Left colon (tissue), 2 donors: ENCODE data around the gene SERPINB6. TPM values are rescaled to one million over a fixed set of nuclear protein-coding genes. Genes with fewer than 3 reads are reported as not detected.

Experiments
- ATAC-seq: fragments of 200-7000 bp; cut with Tn5 transposase; one replicate; pipeline ENCODE4 v1.9.1; 2020; ENCODE audit warnings: mild to moderate bottlenecking, moderate library complexity
- DNase-seq, 2 donors: peaks; one replicate each; pipeline ENCODE4 v3.0.0-alpha.2; 2020
- intact Hi-C, 2 donors: fragments of 100-400 bp; cut with DNase I in 1 of 2; cut with micrococcal nuclease in 1 of 2; formaldehyde crosslinking; loops; one replicate each; pipeline versions ENCODE4 v1.11.2 to v1.14.0; 2022; cut with DNase I, micrococcal nuclease
- total RNA-seq, 2 donors: library from RNA; stranded (reverse); fragmentation: NEBNext Ultra II Directional; extraction: Animal tissue kit (Norgen Biotek cat#: 25700); gene quantifications; one replicate each; pipeline ENCODE4 v1.2.1, GENCODE V29; 2021
- donor health status: DM: no; HTN: no; CAD: no.
- donor health status: DM: yes; HTN: yes; CAD: no.

Gene SERPINB6
- total RNA-seq, 2 donors from 2014 or later, result 182 to 192 TPM

DNA sequence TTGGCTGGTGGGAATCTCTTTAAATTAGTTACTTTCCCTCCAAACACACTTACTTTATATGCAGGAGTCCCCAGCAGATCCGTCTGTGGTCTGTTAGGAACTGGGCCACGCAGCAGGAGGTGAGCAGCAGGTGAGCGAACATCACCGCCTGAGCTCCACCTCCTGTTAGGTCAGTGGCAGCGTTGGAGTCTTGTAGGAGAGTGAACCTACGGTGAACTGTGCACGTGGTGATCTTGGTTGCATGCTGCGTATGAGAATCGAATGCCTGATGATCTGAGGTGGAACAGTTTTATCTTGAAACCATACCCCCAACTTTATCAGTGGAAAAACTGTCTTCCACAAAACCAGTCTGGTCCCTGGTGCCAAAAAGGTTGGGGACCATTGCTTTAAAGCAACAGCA lies 5.0 kb downstream of the SERPINB6 start:
- ATAC-seq (no peak), DNase-seq (no peak)
- intact Hi-C loops, result no loop called here

DNA sequence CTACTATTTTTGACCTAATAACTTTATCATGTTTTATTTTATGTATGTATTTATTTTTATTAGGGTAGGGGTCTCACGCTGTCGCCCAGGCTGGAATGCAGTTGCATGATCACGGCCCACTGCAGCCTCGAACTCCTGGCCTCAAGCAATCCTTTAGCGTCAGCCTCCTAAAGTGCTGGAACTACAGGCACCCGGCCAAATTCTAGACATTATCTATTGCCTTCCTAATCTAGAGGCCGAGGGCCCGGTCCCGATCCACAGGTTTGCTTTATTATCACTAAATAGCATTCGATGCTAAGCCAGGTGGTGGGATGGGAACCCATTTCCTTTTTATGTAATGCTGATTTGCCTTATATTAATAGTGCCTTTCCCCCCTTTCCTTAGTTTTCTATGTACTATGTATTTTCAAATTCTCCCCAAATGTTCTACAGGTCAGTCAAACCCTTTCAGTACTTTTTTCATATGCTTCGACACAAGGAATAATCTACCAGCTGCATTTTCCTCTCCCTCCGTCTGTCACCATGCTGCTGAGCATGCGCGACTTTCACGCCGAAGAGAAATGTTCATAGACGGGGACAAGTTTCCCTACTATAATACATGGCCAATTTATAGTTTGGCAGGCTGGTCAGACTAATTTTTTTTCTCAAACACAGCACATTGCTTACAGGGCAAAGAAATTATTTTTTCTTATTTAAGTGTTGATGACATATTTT lies 6.4 kb downstream of the SERPINB6 start:
- intact Hi-C loops, result no loop called here
- ATAC-seq, result no peak
- no peak for DNase-seq

DNA sequence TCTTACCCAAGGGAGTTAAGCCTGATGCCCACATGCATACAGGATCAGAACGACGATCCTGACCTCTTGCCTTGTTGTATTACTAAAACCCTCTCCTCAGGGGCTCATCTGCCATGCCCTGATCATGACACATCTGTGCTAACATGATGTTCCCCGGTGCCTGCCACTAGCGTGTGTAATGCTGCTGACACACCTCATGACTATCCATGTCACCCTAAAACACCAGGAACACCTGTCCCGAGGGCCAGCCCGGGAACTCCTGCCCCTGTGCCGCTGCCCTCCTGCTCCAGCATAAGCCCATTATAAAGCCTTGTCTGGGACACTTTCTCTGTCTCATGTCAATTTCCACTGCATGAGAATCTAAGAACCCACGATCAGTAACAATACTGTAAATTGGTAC lies 7.6 kb downstream of the SERPINB6 start:
- no peak for ATAC-seq

DNA sequence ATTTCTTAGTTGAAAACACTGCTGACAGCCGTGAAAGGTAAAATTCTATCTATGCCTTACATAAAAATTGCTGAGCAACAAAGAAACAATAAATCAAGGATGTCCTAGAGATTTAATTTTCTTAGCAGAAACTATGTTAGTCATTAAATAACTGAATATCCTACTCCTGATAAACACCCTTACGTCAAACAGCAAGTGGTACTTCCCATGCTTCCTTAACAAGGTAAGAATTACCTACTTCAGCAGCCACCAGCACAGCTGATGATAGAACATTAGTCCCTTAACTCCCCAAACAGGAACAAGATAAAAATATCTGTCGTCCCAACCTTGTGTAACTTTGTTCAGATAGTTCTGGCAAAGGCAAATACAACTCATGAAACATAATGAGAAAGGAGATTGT lies 8.7 kb downstream of the SERPINB6 start:
- DNase-seq, result no peak
- peak; percentile 53 for ATAC-seq
- intact Hi-C loops, result no loop called here

More for the DNA sequence above, 7.6 kb downstream of the SERPINB6 start:
- DNase-seq, result no peak
- intact Hi-C loops, result no loop called here

DNA sequence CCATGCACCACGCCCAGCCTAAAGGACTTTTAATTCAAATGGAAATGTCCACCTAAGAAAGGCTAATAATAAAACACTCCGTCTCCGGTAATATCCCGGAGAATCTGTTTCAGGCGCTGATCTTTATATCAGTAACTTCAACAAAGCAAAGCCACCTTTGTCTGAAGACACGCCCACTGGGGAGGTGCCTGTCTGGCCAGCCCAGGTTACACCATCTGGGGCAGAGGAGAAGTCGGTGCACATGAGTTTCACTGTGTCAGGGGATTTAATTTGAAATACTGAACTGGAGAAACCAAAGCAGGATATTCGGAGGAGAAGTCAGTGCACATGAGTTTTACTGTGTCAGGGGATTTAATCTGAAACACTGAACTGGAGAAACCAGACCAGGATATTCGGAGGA lies 9.4 kb downstream of the SERPINB6 start:
- ATAC-seq (peak; percentile 93), DNase-seq (peak; percentile 80 to 81)
- intact Hi-C loops, result no loop called here

DNA sequence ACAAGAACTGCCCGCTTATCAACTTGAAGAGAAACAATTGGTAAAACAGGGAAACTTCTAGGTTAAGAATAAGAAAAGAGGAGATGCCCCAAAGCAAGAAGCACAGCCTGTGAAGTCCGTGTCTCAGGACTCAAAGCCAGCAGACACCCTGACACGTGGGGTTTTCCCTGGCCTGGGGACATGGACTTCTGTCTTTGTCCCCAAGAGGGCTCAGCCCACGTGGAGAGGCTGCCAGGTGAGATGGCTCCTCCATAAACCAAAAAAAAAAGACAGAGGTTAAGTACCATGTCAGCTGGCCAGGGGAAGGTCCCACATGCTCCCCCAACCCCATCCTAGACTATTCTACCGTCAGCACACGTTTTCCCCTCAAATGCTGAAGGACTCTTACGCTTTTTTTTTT lies 9.9 kb downstream of the SERPINB6 start:
- ATAC-seq (peak; percentile 50), DNase-seq (no peak)
- intact Hi-C loops, result no loop called here

DNA sequence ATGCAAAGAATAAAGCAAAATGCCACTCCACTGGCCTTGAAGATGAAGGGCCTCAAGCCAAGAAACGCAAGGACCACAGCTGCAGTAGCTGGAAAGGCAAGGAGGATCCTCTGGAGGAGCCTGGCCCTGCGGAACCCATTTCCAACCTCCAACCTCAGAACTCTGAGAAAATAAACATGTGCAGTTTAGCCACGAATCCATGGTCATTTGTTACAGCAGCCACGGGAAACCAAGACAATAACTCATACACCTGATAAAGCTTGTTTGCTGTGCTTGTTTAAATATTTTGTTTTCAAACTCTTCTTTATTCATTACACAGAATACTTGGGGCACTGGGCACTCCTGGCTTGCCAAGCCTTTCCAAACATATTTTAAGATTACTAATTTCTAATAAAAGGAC lies 10.4 kb downstream of the SERPINB6 start:
- no peak for ATAC-seq
- DNase-seq, result no peak
- intact Hi-C loops, result no loop called here

DNA sequence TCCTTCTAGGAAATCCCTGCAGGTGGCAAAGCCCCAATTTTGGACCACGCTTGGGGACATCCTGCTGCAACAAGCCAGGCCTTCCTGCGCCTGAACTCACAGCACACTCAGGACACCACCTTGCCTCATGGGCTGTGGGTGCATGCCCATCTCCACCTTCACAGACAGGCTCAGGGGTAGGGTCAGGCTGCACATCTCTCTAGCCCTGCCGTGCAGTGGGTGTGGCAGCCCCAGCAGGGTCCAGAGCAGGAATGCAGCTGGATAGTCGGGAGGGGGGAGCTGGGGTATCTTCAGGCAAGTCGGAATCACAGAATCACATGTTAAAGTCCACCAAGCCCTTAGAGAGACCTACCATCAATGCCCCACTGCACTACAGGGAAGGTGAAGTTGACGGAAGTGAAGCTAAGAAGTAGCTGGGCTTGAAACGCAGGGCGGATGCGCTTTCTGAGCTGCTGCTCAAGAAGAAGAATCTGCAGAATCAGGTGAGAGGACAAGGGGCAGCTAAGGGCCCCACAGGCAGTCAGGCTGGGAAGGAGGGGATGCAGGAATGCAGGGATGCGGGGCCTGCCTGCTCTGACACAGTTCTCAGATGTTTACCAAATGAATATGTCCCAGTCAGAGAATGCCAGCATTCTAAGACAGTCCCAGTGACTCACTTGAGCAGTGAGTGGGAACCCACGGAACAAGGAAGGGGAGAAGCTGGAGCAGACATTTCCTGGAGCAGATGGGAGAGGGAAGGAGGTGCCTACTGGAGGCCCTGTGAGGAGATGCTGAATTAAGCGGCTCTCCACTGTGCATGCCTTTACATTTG lies 11.3 kb downstream of the SERPINB6 start:
- intact Hi-C loops, result no loop called here
- no peak for DNase-seq
- peak; percentile 28 for ATAC-seq

DNA sequence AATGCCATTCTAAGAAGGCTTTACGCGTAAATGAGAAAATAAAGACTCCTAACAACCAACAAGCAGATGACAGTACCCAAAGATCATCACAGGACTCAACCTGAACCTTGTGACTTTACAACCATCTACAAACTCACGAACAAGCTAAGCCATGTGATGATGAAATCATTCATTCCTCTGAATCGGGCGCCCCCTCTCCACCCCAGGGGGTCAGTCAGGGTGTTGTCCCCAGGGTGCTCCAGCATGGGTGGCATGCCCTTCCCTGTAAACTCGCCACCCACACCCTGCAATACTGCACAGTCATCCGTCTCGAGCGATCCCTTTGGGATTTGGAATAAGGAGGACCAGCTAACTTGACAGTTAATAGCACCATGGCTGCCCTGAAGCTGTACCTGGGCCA lies 12.6 kb downstream of the SERPINB6 start:
- intact Hi-C loops, result no loop called here
- ATAC-seq (no peak), DNase-seq (no peak)

DNA sequence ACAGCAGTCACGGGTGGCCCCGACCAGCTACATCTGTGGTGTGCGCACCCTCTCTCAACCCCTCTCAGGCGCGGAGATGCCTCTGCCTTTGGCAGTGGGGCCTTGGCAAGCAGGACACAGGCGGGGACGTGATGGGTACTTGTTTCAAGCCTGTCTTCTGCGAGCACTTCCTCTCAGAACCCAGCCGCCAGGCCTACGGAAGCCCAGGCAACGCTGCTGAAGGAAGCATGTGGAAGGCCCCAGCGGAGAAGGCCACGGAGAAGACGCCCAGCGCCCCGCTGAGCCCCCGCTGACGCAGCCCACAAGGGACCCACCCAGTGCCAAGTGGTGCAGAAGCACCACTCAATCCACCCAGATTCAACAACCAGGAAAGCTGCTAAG lies 13.0 kb downstream of the SERPINB6 start:
- no peak for DNase-seq
- ATAC-seq, result no peak
- intact Hi-C loops, result no loop called here

DNA sequence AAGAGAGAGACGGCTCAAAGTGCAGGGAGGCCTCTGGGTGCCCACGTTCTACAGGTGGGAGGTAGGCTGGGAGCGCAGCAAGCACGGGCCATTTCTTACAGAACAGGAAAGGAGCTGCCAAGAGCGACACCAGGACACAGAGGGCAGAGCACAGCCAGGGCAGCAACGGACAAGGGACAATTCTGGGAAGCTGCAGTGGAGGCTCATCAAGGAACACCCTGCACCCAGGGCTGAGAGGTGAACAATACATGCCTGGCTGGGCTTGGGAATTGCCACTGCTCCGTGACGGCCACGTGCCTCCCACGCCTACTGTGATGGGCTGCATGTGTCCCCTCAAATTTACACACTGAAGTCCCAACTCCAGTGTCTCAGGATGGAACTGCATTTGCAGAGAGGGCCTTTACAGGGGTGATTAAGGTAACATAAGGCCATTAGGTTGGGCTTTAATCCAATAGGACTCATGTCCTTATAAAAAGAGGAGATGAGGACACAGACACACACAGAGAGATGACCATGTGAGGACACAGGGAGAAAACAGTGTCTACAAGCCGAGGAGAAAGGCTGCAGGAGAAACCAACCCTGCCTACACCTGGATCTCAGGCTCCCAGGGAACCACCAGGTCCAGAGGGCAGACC lies 13.6 kb downstream of the SERPINB6 start:
- intact Hi-C loops, result no loop called here
- ATAC-seq (no peak), DNase-seq (no peak)

DNA sequence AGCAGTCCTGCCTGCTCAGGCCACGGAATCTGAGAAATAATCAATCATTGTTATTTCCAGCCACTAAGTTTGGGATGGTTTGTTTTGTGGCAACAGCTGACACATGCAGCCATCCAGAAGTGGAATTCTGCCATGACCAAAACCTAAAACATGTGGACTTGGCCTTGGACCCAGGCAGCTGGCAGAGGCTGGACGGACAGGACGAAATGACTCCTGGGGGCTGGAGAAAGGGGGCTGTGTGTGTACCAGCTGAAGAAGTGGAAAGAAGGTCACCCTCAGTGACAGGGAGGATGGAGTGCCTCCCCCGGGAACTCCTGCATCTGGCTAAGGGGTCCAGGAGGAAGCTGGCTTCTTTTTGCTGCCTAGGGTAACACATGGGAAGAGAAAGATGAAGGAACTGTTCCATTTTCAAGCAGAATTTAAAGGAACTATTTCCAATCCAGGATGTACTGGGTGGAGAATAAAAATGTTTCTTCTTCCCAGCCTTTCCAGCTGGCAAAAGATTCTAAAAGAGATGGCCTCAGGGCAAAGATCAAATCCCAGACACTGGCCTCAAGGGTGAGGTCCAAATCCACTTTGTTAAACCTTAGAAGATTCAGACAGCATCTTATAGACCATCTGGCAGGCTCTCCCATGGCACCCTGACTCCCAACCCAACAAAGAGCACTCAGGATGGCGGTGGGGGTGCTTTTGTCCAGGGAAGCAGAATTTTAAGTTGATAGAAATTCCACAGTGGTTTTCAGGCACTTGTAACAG lies 14.3 kb downstream of the SERPINB6 start:
- ATAC-seq (no peak), DNase-seq (no peak)
- intact Hi-C loops, result no loop called here

DNA sequence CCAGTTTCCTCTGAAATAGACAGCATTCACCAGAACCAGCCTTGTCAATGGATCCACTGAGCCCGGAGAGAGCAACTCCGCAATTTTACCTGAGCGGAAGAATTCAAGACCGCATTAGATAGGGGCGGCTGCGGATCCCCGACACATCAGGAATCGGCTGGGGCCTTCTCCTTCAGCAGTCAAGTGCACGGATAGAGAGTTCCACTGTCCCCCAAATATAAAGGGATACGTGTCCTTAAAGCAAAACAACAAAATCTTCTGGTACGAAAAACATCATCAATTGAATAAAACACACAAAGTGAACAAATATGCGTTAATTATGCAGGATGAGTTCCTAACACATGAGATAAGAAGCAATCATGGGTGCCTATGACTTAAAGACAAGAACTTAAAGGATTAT lies 18.3 kb downstream of the SERPINB6 start:
- DNase-seq, result no peak
- intact Hi-C loops, result loop anchor here in 1 of 2 donors (5.0 kb wide), 1 partner anchor 34 kb away; no protein-coding TSS in a partner anchor
- ATAC-seq, result no peak

DNA sequence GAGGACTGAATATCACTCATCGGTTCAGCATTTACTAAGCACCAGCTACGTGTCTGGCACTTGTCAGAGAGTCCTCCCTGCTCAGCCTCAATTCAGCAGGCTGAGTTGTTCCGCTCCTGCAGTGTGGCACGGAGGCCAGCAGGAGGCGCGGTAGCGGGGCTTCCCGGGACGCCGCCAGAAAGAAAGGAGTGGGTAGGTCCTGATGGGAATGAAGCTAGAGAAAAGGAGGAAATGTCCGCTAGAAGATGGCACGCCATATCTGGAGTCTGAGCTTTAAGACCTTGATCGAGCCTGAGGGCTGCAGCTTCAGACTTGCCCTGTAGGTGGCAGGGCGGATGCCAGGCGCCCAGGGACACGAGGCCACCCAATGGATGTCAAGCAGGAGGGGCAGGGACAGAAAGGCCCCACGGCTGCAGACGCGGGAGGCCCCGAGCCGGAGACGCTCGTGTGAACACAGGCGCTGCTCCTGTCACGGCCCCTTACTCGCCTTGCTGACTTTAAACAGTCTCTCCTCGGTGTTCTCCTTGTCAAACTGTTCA lies 18.7 kb downstream of the SERPINB6 start:
- peak; percentile 84 to 86 for DNase-seq
- intact Hi-C loops, result loop anchor here in 1 of 2 donors (5.0 kb wide), 1 partner anchor 35 kb away; no protein-coding TSS in a partner anchor
- ATAC-seq, result peak; percentile 97

DNA sequence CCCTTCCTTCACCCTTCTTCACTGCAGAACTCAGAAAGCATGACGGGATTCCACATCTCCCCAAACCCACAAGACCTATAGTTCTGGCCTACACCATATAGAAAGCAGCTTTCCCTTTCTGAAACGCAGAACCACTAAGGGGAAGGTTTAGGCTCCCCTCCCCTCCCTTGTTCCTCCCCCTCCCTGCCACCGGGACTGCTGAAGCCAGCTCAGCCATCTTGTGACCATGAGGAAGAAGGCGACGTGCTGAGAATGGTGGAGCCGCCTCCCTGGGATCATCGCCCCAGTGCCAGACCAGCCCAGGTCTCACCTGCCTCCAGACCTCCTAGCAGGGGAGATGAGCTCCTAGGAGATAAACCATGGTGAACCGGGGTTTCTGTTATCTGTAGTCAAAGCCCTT lies 19.6 kb downstream of the SERPINB6 start:
- ATAC-seq, result no peak
- DNase-seq, result peak in 1 of 2 donors; percentile 34
- intact Hi-C loops, result loop anchor here in 1 of 2 donors (5.0 kb wide), 1 partner anchor 36 kb away; no protein-coding TSS in a partner anchor

DNA sequence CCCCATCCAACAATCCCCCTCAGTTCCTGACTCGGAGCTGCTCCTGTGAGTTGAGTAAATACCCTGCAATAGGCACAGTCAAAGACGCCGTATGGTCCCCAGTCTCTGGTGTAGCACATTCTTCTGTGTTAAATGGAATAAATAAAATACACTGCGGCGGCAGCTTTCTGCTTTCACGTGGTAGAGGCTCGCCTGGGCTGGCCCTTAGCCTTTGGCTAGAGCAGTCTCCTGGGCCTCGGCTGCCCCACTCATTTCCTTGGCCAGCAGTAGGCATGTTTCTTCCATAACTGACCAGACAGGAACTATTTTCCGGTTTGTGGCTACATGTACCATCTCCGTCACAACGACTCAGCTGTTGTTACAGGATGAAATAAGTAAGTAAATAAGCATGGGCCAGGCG lies 20.7 kb downstream of the SERPINB6 start:
- DNase-seq (no peak), ATAC-seq (no peak)
- intact Hi-C loops, result loop anchor here in 1 of 2 donors (5.0 kb wide), 1 partner anchor 37 kb away; no protein-coding TSS in a partner anchor

DNA sequence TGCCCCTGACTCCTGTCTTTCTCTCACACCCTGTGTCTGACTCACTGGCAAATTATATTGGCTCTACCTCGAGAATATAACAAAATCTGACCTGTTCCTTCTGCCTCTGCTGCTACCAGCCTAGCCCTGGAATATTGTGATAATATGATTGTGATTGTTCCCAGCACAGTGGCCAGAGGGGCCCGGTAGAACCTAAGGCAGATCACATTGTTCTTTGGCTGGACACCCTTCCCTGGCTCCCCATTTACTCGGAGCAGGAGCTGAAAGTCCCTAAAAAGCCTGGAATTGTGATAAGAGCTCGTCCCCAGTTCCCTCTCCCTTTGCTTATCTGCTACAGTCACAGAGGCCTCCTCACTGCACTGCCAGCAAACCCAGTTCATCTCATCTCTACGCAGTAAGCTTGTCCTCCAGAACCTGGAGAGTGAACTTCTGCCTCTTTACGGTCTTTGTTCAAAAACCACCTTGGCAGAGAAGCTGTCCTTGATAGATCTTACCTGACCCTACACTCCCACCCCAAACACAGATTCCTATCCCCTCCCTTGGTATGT lies 21.8 kb downstream of the SERPINB6 start:
- ATAC-seq, result no peak
- intact Hi-C loops, result loop anchor here in 1 of 2 donors (5.0 kb wide), 1 partner anchor 38 kb away; no protein-coding TSS in a partner anchor
- no peak for DNase-seq

DNA sequence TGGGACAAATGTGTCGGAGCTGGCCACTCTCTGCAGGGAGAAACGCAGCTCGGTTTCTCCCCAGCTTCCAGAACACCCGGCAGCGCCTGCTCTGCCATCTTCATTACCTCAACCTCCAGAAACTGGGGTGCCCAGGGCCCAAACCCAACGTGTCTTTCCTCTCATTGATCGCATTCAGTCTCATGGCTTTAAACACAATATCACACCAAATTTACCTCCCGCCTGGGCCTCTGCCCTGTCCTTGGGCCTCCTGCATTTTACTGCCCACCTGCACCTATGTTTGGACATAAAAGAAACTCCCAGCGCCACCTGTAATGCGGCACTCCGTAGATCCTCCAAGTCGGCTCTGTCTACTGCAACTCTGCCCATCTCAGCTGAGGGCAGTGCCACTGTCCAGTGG lies 22.2 kb downstream of the SERPINB6 start:
- intact Hi-C loops, result no loop called here
- DNase-seq (no peak), ATAC-seq (no peak)
